HG03520 (cell line): Measurements from ENCODE around the gene RAB6A.
"Not testable (repeated sequence)": the region's sequence is repeated elsewhere in the genome, so short reads cannot be mapped to it uniquely, and the experiment has no call there.

ENCODE experiments used
- ATAC-seq: cut with Tn5 transposase; IDR thresholded peaks from one replicate; pipeline ENCODE4 v1.9.1; 2021; ENCODE audit warnings: mild to moderate bottlenecking, moderate library complexity; ENCODE audit not compliant: unreplicated experiment

Gene RAB6A

DNA sequence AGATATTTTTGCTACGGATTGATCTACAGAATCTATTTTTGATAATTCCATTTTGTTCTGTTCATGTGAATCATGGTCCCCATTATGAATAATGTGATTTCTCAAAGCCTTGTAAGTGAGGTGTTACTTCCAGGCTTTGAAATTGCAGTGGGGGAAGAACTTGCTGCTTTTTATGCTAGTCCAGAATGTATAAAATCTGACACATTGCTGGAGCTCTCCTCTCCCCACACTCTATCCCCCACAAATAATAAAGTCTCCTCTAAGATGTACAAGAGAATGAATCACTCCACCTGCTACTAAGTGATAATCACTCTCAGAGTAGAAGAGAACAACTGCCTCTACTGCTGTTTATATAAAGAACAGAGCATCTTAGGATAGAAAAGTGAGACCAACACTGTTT is 5.9 kb upstream of the RAB6A start:
- no peak for ATAC-seq

DNA sequence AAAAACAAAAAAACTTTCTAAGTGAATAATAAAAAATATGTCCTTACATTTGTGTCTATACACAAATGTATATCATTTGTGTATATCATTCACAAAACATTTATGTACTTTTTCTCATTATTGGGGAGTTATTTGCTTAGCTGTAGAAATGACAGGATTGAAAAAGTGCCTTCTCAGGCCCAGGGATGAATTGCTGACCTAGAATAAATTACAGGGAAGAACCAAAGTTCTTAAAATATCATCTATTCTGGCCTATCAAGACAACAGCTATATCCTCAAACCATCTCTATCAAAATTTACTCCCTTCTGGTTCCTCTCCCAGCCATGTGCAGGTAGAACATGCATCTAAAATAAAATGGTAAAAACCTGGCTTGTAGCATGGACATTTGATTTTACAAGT is 1.9 kb upstream of the RAB6A start:
- no peak for ATAC-seq

DNA sequence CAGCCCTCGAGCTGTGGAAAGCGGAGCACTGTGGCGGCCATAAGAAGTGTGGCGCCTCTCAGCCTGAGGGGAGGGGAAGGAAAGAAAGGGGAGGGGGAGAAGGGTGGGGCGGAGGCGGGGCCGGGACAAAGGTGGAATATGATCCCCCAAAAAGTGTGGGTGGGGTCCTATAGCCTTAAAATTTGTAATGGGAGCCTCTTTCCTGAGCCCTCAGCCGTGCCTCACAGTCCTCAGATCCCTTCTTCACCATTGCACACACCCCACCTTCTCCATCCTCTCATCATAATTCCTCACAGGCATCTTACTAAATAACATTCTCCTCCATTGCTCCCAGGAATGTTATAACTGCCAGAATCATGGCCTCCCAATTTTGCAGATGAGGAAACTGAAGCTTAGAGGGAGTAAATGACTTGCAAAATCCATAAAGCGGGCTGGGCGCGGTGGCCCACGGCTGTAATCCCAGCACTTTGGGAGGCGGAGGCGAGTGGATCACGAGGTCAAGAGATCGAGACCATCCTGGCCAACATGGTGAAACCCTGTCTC is 600 bp upstream of the RAB6A start:
- no peak for ATAC-seq

DNA sequence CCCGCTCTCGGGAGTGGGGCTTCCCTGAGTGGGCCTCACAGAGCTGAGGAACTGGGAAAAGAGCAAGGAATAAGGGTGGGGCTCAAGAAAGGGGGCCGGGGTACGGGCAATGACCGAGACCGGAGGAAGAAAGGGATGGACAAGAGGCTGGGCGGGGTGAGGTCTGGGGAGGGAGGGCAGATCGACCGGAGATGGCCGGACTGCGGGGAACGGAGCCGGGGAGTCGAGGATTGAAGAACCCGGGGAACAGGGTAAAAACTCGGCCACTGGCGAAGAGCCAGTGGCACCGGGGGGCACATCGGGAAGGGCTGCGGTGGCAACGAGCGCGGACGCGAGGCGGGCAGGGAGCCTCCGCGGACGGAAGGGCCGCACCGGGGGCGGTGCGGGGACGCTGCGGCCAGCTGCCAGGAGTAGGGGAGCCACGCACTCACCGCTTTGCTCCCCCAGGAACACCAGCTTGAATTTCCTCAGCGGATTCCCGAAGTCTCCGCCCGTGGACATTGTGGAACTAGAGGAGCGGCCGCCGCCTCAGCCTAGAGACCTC is 667 bp downstream of the RAB6A start:
- peak; percentile 3 for ATAC-seq

DNA sequence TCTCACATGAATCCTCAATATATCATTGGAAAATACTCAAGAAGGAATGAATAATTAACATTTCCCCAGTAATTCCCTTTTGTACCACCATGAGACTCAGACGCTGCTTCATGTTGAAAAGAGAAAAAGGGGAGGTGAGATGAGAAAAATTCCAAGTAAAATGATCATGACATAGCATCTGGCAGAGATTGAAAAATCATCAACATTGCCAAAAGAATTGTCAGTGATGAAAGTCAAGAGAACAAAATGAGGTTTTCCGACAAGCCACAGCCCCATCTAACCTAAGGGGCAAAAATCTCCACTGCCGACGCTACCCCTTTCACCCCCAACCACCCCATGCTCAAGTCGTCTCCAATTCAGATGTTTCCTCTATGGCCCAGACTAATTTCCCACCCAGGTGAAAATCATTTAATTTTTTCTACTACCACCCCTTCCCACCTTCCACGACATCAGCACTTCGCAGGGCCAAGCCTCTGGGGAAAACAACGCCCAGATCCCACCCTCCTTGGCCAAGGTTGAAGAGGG is 1.2 kb downstream of the RAB6A start:
- no peak for ATAC-seq

DNA sequence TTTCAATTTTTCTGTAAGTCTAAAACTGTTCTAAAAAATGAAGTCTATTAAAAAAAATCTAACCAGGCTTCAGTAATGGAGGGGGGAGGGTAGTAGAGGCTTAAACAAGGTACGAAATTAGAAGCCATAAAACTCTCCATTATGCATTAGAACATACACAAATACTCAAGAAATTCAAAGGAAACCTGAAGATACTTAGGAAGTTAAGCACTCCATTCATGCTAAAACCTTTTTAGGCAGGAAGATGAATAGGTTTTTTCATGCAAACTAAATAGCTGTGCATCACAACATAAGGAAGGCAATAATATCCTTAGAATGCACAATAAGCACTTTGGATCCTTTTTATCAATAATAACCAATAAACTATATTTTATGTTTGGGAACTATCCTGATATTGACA is 2.4 kb downstream of the RAB6A start:
- ATAC-seq = no peak

DNA sequence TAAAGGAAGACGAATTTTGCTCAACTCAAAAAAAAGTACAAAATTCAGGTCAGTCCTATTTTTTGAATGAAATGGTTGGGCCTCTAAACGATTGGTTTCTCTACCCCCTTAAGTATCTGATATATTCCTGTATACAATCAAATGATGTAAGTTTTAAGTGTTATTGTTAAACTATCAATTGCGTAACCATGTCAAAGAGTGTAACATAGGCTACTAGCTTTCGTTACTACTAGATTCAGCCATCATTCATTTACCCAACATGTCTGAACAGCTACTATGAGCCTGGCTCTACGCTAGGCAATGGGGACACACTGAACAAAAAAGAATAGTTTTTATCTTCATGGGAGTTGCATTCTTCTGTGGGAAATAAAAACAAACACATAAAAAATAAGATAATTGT is 3.3 kb downstream of the RAB6A start:
- ATAC-seq = no peak

DNA sequence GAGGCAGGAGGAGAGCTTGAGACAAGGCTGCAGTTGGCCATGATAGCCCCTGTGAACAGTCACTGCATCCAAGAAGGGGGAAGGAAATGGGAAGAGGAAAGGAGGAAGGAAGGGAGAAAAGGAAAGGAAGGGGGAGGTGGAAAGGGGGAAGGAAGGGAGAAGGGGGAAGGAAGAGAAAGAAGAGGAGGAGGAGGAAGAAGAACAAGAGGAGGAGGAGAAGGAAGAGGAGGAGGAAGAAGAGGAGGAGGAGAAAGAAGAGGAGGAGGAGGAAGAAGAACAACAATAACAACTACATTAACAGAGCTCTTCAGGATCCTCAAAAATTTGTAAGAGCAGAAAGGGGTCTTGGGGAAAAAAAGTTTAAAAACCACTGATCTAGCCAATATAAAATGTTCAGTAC is 5.2 kb downstream of the RAB6A start:
- no peak for ATAC-seq

DNA sequence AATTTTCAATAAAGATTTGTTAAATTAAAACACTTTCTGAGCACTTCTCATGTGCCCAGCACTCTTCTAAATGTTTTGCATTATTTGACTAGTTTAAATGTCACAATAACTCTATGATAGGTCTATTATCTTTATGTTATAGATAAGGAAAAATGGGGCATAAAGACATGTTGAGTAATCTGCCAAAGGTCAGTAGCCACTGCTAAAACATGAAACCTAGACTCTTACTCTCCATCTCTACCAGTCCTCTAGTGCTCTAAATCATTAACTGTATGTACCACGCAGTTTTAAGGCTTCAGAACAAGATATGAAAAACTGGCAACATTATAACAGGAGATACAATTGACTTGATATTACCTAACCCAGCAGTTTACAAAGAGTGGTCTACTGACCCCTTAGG is 6.9 kb downstream of the RAB6A start:
- ATAC-seq = no peak

DNA sequence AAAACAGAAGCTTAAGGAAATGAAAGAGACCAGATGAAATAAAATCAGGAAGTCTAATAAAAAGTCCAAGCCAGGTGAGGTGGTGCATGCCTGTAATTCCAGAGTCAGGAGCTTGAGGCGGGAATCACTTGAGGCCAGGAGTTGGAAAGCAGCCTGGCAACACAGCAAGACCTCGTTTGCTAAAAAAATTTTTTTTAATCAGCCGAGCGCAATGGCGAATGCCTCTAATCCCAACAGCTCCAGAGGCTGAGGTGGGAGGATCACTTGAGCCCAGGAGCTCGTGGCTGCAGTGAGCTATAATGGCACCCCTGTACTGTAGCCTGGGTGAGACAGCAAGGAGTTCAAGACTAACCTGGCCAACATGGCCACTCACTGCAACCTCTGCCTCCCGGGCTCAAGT is 8.0 kb downstream of the RAB6A start:
- no peak for ATAC-seq

DNA sequence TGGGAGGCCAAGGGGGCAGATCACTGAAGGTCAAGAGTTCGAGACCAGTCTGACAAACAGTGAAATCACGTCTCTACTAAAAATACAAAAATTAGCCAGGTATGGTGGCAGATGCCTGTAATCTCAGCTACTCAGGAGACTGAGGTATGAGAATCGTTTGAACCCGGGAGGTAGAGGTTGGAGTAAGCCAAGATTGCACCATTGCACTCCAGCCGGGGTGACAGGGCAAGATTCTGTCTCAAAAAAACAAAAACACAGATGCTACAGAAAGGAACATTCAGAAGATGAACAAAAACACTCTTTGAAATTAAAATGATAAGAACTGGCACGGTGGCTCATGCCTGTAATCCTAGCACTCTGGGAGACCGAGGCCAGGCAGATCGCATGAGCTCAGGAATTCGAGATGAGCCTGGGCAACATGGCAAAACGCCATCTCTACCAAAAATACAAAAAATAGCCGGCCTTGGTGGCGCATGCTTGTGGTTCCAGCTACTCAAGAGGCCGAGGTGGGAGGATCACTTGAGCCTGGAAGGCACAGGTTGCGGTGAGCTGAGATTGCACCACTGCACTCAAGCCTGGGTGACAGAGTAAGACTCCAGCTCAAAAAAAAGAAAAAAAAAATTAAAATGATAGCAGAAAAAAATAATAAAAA is 8.5 kb downstream of the RAB6A start:
- no peak for ATAC-seq

DNA sequence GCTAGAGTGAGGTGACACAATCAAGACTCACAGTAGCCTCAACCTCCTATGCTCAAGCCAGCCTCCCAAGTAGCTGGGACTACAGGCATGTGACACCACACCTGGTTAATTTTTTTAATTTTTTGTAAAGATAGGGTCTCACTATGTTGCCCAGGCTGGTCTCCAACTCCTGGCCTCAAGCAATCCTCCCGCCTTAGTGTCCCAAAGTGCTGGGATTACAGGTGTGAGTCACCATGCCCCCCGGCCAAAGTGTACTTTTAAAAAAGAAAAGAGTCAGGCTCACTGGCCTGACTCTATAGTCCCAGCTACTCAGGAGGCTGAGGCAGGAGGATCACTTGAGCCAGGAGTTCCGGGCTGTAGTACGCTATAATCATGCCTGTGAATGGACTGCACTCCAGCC is 10.0 kb downstream of the RAB6A start:
- not testable (repeated sequence) for ATAC-seq

DNA sequence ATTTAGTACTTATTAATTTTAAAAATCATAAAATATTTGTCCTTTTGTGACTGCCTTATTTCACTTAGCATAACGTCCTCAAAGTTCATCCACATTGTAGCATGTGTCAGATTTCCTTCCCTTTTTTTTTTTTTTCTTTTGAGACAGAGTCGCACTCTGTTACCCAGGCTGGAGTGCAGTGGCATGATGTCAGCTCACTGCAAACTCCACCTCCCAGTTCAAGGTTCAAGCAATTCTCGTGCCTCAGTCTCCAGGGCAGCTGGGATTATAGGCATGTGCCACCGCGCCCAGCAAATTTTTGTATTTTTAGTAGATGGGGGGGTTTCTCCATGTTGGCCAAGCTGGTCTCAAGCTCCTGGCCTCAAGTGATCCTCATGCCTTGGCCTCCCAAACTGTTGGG is 10.6 kb downstream of the RAB6A start:
- ATAC-seq = no peak

DNA sequence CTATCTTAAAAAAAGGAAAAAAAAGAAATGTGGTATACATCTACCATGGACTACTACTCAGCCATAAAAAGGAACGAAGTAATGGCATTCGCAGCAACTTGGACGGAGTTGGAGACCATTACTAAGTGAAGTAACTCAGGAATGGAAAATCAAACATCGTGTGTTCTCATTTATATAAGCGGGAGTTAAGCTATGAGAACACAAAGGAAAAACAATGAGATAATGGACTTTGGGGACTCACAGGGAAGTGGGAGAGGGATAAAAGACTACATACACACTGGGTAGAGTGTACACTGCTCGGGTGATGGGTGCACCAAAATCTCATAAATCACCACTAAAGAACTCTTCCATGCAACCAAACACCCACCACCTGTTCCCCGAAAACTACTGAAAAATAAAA is 11.8 kb downstream of the RAB6A start:
- no peak for ATAC-seq

DNA sequence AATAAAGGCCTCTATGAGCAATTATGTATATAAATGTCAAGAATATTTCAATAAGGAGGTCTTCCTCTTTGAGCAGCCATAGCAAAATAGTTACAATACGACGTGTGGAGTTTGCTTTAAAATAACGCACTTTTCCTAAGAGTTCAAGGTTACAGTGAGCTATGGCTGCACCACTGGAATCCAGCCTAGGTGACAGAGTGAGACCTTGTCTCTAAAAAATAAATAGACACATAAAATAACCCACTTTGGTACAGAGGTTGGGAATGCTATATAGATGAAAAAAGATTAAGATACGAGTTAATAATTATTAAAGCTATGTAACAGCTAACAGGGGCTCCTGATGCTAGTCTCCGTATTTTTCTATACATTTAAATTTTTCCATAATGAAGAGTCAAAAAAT is 12.6 kb downstream of the RAB6A start:
- ATAC-seq = no peak

DNA sequence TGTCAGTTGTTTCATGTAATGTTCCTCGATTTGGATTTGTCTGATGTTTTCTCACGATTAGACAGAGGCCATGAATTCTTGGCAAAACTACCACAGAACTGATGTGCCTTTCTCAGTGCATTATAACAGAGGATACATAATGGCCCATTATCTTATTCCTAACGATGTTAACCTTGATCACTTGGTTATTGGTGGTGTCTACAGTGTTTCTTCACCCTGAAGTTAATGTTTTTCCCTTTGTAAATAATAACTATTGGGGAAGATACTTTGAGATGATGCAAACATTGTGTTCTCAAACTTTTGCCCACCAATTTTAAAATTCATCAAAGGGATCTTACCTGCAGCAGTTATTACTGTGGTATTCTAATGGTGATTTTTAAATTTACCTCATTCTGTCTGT is 13.1 kb downstream of the RAB6A start:
- no peak for ATAC-seq

DNA sequence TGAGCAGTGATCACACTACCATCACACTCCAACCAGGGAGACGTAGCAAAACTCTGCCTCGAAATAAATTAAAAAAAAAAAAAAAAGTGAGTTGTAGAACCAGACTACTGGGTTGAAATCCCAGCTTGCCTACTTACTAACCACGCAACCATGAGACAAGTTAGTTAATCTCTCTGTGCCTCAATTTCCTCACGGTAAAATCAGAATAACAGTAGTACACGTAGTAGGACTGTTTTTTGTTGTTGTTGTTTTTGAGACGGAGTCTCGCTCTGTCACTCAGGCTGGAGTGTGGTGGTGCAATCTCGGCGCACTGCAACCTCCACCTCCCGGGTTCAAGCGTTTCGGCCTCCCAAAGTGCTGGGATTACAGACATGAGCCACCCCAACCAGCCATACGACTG is 14.2 kb downstream of the RAB6A start:
- no peak for ATAC-seq

DNA sequence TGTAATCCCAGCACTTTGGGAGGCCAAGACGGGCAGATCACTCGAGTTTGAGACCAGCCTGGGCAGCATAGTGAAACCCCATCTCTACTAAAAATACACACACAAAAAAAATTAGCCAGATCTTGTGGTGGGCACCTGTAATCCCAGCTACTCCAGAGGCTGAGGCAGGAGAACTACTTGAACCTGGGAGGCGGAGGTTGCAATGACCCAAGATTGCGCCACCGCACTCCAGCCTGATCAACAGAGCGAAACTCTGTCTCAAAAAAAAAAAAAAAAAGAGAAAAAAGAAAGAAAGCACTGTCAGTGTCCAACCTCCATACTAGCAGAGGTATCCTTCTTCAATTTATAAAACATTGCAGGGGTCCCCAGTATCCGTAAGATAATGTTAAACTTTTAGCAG is 17.8 kb downstream of the RAB6A start:
- ATAC-seq = no peak

DNA sequence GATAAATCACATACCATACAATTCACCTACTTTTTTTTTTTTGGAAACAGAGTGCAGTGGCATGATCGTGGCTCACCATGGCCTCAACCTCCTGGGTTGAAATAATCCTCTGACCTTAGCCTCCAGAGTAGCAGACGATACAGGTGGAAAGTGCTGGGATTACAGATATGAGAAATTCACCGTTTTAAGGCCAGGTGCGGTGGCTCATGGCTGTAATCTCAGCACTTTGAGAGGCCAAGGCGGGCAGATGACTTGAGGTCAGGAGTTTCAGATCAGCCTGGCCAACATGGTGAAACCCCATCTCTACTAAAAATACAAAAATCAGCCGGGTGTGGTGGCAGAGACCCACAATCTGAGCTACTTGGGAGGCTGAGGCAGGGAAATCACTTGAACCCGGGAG is 24.9 kb downstream of the RAB6A start:
- ATAC-seq = not testable (repeated sequence)

DNA sequence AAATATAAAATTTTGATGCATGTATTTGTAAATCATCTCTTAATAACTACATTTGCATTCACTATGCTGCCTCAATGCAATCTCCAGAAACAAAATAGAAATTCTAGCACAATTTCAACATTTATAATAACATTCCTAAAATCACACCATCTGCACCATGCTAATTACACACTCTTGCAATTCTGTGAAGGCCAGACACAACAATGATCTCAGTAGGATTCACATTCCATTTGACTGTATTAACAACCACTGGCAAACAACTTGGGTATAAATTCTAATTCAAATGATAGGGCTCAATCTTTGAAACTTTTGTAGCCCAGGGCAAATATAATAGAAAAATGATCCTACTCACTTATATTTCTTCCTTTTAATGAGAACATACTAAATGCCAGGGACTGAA is 25.9 kb downstream of the RAB6A start:
- no peak for ATAC-seq

DNA sequence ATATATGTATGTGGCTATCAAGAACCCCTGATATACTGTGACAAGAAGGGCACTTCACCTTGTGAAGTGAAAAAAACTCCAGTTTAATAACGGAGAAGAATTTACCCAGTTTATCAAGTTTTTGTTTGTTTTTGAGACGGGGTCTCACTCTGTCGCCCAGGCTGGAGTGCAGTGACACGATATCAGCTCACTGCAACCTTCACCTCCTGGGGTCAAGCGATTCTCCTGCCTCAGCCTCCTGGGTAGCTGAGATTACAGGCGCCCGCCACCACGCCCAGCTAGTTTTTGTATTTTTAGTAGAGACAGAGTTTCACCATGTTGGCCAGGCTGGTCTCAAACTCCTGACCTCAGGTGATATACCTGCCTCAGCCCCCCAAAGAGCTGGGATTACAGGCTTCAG is 26.9 kb downstream of the RAB6A start:
- ATAC-seq = not testable (repeated sequence)

DNA sequence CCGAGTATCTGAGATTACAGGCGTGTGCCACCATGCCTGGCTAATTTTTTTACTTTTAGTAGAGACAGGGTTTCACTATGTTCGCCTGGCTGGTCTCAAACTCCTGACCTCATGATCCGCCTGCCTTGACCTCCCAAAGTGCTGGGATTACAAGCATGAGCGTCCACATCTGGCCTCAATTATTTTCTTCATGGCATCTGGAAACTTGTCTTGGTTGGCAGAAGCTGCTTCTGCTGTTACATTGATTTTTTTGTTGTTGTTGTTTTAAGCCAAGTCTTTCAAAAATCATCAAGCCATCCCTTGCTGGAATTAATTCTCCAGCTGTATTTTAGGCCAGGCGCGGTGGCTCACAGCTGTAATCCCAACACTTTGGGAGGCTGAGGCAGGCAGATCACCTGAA is 27.9 kb downstream of the RAB6A start:
- not testable (repeated sequence) for ATAC-seq
